IMR-90 (cell line): ENCODE data around the gene CLPX.

ENCODE experiments used
- CTCF ChIP-seq: conservative IDR thresholded peaks from 2 replicates; pipeline ENCODE4 v1.5.1; 2012; ENCODE audit warnings: mild to moderate bottlenecking, low read depth, low read length, improper control_type of control experiment
- FOS ChIP-seq: fragments of 150-350 bp; IDR thresholded peaks from 2 replicates; pipeline ENCODE4 v1.6.1; 2016; ENCODE audit warnings: low read depth, low read length
- MAZ ChIP-seq: IDR thresholded peaks from 2 replicates; pipeline ENCODE4 v1.6.1; 2012; ENCODE audit warnings: low read depth, mild to moderate bottlenecking, low read length, improper control_type of control experiment, moderate library complexity, borderline replicate concordance
- MXI1 ChIP-seq: IDR thresholded peaks from 2 replicates; pipeline ENCODE4 v1.6.1; 2012; ENCODE audit warnings: low read depth, mild to moderate bottlenecking, low read length, moderate library complexity, borderline replicate concordance
- NFE2L2 ChIP-seq: fragments of 150-350 bp; IDR thresholded peaks from 2 replicates; pipeline ENCODE4 v1.6.1; 2016; ENCODE audit warnings: low read depth, mild to moderate bottlenecking, low read length
- POLR2A ChIP-seq: IDR thresholded peaks from 2 replicates; pipeline ENCODE4 v1.6.1; 2012; ENCODE audit warnings: mild to moderate bottlenecking, low read depth, low read length
- RAD21 ChIP-seq: IDR thresholded peaks from 2 replicates; pipeline ENCODE4 v1.6.1; 2012; ENCODE audit warnings: low read length, improper control_type of control experiment
- RFX5 ChIP-seq: IDR thresholded peaks from 2 replicates; pipeline ENCODE4 v1.8.0; 2012; ENCODE audit warnings: low read depth, mild to moderate bottlenecking, low read length, moderate library complexity
- SMC3 ChIP-seq: fragments of 150-350 bp; IDR thresholded peaks from 2 replicates; pipeline ENCODE4 v1.6.1; 2016; ENCODE audit warnings: low read depth, mild to moderate bottlenecking, antibody characterized with exemption, low read length, moderate library complexity

GRCh38 chr15:65175511-65175910, 9.6 kb downstream of the CLPX start:
- TF ChIP-seq RAD21 (no peak), CTCF (no peak), POLR2A (no peak), MXI1 (no peak), FOS (no peak), SMC3 (no peak), RFX5 (no peak), NFE2L2 (no peak), MAZ (no peak)
